HL-60 (cell line): ENCODE results near the gene DNAAF1.

ENCODE experiments used
- CTCF ChIP-seq: IDR thresholded peaks from one replicate; pipeline ENCODE4 v1.5.1; 2011; ENCODE audit warnings: low read length, control low read depth, inconsistent platforms; ENCODE audit not compliant: insufficient read depth
- POLR2AphosphoS5 ChIP-seq: IDR thresholded peaks from 2 replicates; pipeline ENCODE4 v1.6.1; 2012; ENCODE audit warnings: low read depth

- TF ChIP-seq CTCF, result no peak
- no peak for TF ChIP-seq POLR2AphosphoS5
These were observed 37.2 kb upstream of the DNAAF1 start for GRCh38 chr16:84107921-84108320.
